ENCODE data around the gene DSP.

DSP gene

DNA sequence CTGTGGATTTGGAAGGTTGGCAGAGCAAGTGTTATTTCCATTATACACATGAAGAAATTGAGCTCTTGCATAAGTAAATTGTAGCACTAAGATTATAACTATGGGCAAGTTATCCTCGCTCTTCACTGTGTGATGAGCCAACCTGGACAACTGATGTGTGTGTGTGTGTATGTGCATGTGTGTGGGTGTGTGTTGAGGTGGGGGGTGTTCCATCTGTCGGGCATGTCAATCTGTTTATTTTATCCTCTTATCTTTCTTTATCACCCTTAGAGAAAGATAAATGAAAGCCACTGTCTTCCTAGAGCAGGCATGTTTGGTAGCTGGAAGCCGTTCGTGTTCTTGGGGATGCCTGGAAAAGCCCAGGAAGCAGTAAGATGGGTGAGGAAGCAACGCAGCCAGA, 3.0 kb upstream of the DSP start:
- no peak for DNase-seq (ENCODE audit: low read depth in 2 of 2)

DNA sequence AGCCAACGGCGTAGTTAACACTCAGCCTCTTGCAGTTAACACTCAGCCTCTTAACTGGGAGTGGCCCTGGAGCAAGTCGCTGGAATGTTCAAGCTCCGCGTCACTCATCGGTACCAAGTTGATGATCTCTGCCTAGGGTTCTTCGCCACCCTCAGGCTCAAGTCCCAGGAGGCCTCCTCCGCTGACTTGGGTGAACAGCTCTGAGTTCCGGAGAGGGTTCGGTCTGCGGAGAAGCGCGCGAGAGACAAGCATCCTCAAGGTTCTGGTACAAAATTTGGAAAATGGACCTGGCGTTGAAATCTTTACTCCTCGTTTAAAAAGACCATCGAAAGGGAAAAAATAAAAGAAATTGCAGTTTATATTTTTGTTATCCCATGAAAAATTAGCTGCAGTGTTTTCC, 876 bp upstream of the DSP start:
- DNase-seq (ENCODE audit: low read depth in 2 of 2), result no peak

DNA sequence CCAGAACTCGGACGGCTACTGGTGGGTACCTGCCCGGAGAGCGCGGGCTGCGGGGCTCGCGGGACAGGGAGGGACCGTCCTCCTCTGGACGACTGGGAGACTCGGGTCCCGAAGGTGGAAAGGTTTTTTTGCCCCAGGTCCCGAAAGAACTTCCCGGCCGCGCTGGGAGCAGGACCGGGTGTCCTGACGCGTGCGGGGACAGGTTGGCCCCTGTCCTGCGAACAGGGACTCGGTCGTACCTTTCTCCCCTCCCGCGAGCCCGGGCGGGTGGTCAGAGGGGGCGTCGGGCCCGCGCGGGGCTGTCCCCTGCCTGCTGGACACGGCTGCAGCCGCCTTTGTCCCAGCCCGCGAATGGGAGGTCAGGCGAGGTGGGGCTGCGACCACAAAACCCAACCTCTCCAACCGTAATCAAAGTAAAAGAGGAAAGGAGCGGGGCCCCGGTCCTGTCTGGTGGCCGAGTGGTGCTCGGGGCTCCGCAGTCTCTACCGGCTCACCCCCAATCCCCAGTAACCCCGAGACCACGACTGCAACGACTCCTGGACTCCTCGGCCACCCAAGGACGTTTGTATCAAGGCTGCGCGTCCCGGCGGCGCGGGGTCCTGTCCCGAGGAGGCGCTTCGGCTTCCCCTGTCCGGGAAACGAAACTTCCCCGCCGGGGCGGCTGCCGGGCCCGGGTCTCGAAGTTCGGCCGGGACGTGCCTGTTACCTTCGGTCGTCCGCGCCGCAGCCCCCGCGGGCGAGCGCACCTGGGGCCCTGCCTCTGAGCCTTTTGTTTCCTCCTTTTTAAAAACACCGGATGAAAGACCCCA, 798 bp downstream of the DSP start:
- DNase-seq (ENCODE audit: low read depth in 2 of 2), result no peak

DNA sequence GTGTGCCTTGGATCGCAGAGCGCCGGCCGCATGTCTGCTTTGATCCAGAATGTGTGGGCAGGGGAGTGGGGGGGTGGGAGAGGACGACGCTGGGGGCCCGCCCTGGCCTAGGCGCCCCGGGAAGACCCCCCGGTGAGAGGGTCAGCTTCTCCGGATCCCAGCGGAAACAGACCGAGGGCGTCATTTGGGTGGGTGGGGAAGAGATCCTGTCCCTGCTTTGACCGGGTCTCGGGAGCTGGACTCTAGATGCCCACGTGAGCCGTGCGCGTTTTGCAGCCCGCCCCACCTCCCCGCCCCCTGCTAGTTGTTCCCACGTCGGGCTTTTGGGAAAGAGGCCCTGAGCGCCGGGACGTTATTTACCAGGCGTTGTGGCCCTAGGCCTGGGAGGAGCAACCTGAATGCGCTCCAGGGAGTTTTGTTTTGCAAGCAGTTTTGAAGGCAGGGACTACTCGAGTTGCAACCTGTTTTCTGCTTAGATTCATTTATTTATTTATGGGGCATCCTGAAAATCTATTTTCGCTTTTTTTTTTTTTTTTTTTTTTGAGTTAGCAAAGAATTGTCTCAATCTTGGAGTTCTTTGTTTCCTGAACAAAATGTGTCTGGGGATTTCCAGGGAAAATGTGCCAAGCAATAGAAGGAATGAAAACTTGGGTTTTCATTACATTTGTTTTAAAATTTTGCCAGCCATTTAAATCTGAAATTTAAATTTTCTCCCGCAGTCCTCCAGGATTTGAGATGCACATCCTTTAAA, 1.6 kb downstream of the DSP start:
- no peak for DNase-seq (ENCODE audit: low read depth in 2 of 2)

DNA sequence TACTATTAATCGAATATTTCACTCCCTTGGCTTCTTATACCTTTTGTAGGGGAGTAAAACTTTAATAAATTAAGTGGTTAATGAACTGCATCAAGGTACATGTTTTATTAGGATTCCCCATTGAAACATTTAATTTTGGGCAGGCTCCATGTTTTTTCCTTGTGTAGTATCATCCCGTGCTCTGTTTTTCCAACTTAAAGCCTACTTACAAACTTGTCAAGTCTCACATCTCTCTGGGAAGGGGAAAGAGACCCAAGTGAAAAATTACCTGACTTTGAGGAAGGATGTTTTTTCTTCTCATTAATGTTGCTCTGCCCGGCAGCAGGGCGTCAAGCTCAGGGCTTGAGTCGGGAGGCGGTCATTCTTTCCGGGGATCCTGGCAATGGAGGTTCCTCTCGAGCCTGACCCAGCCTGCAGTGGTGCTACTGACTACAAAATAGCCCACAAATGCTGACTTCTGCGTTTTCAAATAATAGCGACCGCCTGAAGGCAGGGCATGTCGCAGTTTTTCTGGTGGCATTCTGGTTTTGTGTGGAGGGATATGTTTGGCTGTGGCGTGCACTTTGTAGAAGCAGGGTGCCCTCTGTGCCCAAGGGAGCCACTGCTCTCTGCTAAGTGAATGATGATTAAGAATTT, 2.4 kb downstream of the DSP start:
- DNase-seq (ENCODE audit: low read depth in 2 of 2), result no peak

DNA sequence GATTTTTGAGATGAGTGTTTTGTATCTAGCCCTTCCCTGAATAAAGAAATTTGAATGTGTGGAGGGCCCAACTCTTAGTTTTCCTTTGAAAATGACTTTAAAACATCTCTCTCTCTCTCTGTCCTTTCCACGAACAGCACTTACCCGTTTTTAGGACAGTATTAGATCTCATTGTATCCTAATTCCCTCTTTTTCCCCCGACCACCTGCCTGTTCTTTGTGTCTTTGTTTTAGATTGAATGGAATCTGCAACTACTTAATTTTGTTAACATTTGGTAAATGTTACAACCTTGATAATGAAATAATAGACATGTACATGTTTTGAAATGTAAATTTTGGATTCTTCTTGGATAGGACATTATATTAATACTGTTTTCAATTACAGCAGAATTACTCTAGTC, 3.1 kb downstream of the DSP start:
- no peak for DNase-seq (ENCODE audit: low read depth in 2 of 2)

DNA sequence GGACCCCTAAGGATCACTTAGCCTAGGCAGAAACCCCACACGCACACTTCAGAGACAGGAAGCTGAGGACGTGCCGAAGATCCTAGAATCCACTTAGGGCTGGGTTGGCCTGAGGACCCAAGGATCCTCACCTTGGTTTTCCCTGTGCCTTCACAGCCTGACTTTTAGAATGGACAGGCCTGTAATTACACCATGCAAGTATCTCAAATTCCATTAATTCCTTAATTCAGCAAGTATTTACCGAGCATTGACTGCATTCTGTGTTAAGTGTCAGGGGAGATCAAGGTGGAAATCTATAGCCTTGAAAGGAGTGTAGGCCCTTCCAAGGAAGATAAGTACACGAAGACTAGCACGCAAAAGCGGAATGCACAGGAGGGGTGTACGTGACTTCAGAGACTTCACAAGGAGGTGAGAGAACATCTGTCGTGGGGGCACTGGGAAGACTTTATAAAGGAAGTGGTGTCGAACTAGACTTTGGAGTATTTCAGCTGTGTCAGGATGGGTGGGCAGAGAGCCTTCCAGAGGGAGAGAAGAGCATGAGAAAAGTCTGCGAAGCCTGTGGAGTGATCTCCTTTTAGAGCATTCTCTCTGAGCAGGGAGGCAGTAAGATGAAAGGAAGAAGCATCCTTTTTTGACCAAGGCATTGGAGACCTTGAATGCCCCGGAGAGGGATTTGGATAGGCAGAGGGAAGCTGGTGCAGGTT, 4.0 kb downstream of the DSP start:
- no peak for DNase-seq (ENCODE audit: low read depth in 2 of 2)

DNA sequence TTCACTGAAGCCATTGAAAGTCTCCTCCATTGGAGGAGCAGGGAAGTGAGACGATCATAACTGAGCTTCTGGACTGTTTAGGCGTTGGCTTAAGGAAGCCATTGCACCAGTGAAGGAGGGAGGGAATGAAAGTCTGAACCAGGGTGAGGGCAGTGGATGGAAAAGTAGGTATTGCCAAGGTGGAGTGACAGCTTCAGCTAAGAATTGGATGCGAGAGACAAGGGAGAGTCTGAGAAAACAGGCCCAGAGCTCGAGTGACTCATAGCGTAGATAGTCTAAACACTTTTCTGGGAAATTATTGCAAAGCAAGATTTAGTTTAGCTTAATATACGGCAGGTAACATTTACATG, 4.5 kb downstream of the DSP start:
- DNase-seq (ENCODE audit: low read depth in 2 of 2), result no peak

DNA sequence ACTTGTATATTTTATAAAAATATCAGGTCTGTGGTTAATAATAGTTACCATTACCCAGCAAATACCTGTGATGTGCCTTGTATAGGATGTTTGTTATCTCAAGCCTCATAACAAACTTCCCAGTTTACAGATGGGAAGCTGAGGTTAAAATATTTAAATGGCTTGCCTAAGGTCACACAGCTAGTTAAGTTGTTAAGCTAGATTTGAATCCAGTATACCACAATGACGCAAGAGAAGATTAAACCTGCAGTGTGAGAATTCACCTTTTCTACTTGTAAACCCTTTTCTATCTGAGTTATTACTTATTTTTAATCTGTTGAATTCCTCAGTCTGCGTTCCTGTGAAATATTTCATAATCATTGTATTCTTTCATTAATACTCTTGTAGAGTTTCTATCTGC, 4.9 kb downstream of the DSP start:
- DNase-seq (ENCODE audit: low read depth in 2 of 2), result no peak

DNA sequence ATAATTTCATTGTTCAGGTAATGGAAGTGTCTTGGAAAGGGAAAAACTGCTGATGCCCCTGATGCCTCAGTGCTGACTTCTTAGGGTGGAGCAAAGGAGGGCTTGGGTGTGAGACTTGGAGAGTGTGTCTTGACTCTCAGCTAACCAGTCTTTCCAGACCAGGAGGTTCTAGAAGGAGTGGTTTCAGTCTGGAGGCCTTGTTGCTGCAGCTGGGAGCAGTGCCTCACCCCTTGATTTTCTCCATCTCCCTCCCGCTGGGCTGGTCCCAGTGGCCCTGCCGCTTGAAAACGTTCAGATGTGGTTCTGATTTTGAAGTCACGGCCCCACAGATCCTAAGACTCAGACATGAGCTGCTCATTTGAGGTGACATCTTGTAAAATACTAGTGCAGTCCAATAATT, 5.4 kb downstream of the DSP start:
- no peak for DNase-seq (ENCODE audit: low read depth in 2 of 2)

DNA sequence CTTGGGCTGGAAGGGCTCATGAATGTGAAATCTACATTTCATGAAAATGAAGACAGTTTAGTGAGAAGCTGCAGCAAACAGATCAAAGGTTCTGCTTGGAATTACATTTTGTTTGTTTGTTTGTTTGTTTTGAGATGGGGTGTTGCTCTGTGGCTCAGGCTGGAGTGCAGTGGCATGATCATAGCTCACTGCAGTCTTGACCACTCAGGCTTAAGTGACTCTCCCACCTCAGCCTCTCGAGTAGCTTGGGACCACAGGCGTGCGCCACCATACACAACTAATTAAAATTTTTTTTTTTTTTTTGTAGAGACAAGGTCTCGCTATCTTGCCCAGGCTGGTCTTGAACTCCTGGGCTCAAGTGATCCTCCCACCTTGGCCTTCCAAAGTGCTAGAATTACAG, 5.8 kb downstream of the DSP start:
- no peak for DNase-seq (ENCODE audit: low read depth in 2 of 2)

DNA sequence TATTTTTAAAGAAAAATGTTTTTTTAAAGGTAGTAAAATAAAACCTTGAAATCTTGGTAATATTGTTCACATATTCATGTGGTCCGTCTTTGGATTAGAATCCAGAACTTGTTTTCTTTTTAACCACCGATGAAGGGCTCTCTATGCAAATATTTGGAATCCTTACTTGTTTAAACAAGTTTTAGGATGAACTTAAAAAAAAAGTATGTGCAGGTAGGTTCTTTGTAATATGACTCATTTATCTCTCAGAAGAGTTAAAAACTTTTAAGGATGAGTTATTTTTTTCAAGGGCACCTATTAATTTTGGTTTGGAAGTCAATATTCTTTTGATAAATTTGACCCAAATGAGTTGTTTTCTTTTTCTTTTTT, 8.9 kb downstream of the DSP start:
- no peak for DNase-seq (ENCODE audit: low read depth in 2 of 2)

DNA sequence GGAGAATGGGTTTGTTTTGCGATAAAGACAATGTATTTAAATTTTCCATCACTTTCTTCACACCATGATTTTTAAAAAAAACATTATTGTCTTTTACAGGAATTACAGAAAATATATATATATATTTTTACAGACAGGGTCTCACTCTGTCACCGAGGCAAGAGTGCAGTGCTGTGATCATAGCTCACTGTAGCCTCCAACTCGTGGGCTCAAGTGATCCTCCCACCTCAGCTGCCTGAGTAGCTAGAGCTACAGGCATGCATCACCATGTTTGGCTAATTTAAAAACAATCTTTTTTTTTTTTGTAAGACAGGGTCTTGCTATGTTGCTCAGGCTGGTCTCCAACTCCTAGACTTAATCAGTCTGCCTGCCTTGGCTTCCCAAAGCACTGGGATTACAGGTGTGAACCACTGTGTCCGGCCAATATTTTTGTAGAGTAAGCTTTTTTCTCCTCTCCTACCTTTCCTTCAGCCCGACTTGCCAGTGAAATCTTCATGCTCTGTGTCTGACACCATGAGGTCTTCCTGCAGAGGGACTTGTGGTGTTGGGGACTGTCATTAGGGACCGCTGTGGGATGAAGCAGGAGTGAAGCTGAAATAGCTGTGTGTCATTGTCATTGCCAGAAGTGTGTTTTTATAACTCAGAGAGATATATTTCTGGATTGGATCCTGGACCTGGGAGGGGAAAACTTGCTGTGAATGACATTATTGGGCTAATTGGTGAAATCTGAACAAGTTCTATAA, 13.2 kb downstream of the DSP start:
- no peak for DNase-seq (ENCODE audit: low read depth in 2 of 2)

DNA sequence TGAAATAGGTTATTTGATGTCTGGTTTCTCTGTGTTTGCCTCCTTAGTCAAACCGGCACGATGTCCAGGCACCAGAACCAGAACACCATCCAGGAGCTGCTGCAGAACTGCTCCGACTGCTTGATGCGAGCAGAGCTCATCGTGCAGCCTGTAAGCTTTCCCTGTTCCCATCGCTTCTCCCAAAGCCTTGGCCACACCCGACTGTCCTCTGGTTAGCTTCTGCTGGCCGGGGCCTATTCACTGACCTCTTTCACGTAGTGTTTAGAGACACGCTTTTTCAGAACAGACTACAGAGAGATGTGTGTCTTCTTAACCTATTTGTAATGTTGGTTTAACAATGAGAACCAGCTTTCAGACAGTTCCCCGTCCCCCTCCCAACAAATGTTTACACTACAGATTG, 14.2 kb downstream of the DSP start:
- no peak for DNase-seq (ENCODE audit: low read depth in 2 of 2)

DNA sequence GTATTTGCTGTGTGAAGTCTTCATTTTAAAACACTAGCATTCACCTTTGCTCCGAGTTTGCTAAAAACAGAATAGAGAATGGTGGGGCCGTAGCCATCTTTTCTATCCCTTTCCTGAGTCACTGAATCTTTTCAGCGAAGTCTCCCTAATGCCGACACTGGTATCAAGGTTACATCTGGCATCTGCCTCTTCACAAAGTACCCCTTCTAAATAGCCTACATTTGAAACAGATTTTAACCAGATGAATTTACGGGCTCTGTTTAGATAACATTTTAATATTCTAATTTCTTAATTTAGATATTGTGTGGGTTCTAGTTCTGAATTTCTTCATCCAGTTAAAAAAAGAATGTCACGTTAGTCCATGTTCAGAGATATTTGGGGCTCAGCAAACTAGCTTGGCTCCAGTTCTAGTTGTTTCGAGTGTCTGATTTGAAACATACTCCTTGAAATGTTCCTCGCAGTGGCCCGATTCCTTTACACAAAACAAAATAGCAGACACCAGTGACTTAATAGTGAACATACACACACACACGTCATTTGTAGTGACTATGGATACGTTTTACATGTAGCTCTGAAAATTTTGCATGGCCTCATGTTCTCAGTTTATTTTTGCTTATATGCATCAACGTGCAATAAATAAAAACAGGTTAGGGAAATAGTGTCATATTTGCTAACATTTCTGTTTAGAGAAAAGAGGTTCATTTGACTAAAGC, 15.1 kb downstream of the DSP start:
- no peak for DNase-seq (ENCODE audit: low read depth in 2 of 2)

DNA sequence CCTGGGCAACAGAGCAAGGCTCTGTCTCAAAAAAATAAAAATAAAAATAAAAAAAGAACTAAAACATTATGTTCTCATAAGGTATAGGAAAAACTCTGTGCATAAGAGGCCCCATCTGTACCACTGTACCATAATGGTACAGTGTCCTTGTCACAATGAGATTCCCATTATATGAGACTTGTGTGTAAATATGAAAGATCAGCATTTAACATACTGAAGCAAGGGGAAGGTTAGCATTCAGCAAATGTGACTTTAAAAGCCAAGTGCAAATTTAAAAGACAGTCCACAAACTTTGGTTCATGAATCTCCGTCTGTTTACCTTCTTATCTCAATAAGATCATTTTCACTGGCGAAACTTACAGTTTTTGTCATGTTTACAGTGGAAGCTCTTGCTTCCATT, 16.2 kb downstream of the DSP start:
- no peak for DNase-seq (ENCODE audit: low read depth in 2 of 2)

DNA sequence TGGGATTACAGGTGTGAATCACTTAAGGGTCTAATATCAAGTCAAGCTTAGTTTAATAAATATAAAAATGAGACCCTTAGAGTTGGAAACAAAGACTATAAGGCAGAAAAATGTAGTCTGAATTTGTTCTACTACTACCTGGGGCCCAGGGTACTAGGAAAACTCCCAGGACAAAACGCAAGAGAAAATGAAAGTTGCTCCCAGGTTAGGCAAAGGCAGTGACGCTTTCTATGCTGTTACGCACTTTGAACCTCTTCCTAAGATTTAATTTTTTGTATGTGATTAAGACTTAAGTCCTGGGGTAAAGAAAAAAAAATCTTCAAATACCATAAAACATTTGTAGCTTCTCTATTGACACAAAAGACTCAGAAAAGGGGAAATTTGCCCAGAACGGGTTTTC, 17.3 kb downstream of the DSP start:
- no peak for DNase-seq (ENCODE audit: low read depth in 2 of 2)

DNA sequence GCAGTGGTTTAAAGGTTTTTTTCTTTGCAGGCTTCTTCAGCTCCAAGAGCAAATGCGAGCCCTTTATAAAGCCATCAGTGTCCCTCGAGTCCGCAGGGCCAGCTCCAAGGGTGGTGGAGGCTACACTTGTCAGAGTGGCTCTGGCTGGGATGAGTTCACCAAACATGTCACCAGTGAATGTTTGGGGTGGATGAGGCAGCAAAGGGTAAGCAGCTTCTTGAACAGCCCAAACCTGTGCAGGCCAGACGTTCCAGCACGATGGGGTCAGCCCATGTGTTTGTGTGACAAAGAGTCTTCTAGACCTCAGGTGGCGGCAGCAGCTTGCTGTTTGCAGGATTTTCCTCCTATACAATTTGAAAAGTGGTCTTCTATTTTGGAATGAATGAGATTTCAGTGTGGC, 17.7 kb downstream of the DSP start:
- no peak for DNase-seq (ENCODE audit: low read depth in 2 of 2)

DNA sequence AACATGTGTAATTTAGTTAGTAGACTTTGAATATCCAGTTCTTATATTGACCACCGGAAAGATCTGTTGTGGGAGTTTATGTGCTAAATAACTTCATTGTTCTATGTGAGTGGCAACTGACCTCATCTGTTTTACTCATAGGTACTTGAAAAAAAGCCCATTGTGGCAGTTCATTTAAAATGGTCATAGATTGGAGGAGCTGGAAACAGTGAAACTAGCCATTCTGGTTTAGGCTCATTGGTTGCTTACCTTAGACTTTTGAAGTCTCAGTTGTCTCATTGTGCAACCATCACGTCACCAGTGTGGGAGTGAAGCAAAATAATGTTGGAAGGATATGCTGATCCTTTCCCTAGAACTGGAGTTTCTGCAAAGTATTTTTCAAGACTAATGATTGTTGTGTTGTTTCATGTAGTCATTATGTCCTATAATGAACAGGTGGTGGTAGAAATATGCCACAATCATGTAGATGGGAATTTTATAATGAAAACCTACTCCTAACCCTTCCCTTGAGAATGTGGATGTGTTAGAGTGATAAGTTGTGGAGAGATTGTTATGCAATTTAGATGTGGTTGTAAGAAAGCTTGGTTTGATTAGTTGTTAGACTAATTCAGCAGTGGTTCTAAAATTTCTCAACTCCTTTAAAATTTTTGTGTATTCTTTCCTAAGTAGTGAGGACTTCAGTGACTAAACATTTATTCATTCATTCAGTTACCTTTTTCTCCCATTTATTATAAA, 18.3 kb downstream of the DSP start:
- no peak for DNase-seq (ENCODE audit: low read depth in 2 of 2)

DNA sequence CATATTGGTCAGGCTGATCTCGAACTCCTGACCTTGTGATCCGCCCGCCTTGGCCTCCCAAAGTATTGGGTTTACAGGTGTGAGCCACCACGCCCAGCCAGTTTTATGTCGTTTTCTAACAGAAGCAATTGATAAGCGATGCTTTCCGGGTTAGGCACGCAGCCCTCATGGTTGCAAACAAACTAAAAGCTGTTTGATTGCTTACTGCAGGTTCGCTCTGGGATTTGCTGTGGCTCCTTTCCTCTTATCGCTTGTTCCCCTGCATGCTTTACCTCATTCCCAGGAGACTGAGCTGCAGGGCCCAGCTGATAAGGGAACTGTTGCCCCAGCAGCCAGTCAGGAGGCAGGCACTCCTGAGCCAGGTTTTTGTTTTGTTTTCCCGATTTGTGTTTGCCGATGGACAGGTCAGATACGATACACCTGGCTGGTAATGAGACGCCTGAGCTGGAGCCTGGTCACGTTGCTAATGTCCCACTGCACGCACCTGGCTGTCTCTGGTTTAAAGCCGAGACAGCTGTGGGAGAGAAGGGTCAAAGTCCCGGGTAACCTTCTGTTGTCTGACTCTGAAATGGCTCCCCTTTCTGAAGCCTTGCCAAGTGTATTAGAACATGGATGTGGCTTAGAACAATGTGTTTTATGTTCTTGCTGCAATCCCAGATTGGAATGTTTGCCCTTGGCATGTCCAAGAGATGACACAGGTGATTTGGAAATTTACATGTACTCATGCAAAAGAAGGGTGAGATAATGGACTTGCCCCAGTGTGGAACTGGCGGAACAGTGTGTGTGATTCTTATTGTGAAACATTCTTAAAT, 19.9 kb downstream of the DSP start:
- DNase-seq (ENCODE audit: low read depth in 2 of 2), result no peak

Measured in stimulated activated CD8-positive, alpha-beta memory T cell treated with anti-CD3 and anti-CD28 coated beads, Interleukin-2, amount 100 ng/mL, for 1 hour (primary cell).